K562 (cell line): ENCODE data around the gene IQGAP3. TPM values are rescaled to one million over a fixed set of nuclear protein-coding genes. Genes with fewer than 3 reads are reported as not detected.

Source experiments
- ATAC-seq: fragments of 200-7000 bp; cut with Tn5 transposase; 3 replicates; pipeline ENCODE4 v1.9.1; 2020; ENCODE audit warnings: moderate library complexity
- BruUV-seq: library from RNA; stranded (reverse); fragments of 400-500 nt; replicated peaks from 2 replicates; lab custom pipeline; 2021; lab: Mats Ljungman, UMichigan
- CTCF ChIA-PET: fragments of 300-600 bp; formaldehyde crosslinking; extraction: SDS; loops from one replicate; lab custom pipeline; 2021; ENCODE audit warnings: low intra/inter-chr PET ratio; lab: Yijun Ruan, JAX
- POLR2A ChIA-PET: fragments of 300-600, 350-650 bp; sonication (Branson Sonifier 250); formaldehyde crosslinking; extraction: SDS; loops from one replicate; lab custom pipeline; 2021; ENCODE audit warnings: antibody characterized with exemption, inconsistent platforms; lab: Yijun Ruan, JAX
- DNase-seq, 4 experiments: peaks; one replicate each; pipeline versions ENCODE4 v3.0.0 to v3.0.0-alpha.2; 2011 to 2018; ENCODE audit warnings: low spot score in 3 of 4, mixed read lengths in 3 of 4; ENCODE audit errors: extremely low read depth in 1 of 4
- FAIRE-seq: peaks from 2 replicates; lab custom pipeline; 2011; peaks lifted over from hg19 to GRCh38; lab: Jason Lieb, UNC
- H2AFZ ChIP-seq: 2 replicates; pipeline ENCODE4 v1.6.0; 2011; ENCODE audit warnings: low read depth, low read length, control low read depth, inconsistent platforms
- H3K27ac ChIP-seq: fragments of 200-600 bp; 3 replicates; pipeline ENCODE4 v1.8.0; 2011; ENCODE audit warnings: low read depth, mild to moderate bottlenecking, control low read depth, inconsistent platforms, low read length, moderate library complexity, mixed read lengths; ENCODE audit errors: extremely low read depth
- H3K27me3 ChIP-seq, 2 experiments: fragments of 300-600 bp in 1 of 2; 2 replicates in 1 of 2; 3 replicates in 1 of 2; pipeline versions ENCODE4 v1.6.0 to v1.8.0; 2011; ENCODE audit warnings: inconsistent platforms in 2 of 2, low read length in 2 of 2, mild to moderate bottlenecking in 1 of 2, mixed read lengths in 1 of 2, moderate library complexity in 1 of 2; ENCODE audit not compliant: control insufficient read depth in 2 of 2, insufficient read depth in 2 of 2
- H3K36me3 ChIP-seq: fragments of 300-600 bp; 3 replicates; pipeline ENCODE4 v1.8.0; 2011; ENCODE audit warnings: mild to moderate bottlenecking, low read length, inconsistent platforms; ENCODE audit not compliant: control insufficient read depth, insufficient read depth
- H3K4me1 ChIP-seq, 2 experiments: fragments of 200-600 bp in 1 of 2; replicated peaks in 1 of 2; 2 replicates in 1 of 2; 3 replicates in 1 of 2; pipeline versions ENCODE4 v1.5.1 to v1.8.0; 2011; ENCODE audit warnings: inconsistent platforms in 2 of 2, low read length in 2 of 2, mild to moderate bottlenecking in 1 of 2, mixed read lengths in 1 of 2, moderate library complexity in 1 of 2; ENCODE audit not compliant: control insufficient read depth in 2 of 2, insufficient read depth in 2 of 2
- H3K4me2 ChIP-seq: 2 replicates; pipeline ENCODE4 v1.6.1; 2011; ENCODE audit warnings: low read length, control low read depth, inconsistent platforms, mixed read lengths; ENCODE audit not compliant: insufficient read depth
- H3K4me3 ChIP-seq: fragments of 200-600 bp; sonication (generic), shearing (Covaris generic); 2 replicates; pipeline ENCODE4 v1.5.1; 2016; ENCODE audit warnings: control low read depth, inconsistent platforms
- H3K79me2 ChIP-seq: fragments of 200-600 bp; 3 replicates; pipeline ENCODE4 v1.8.0; 2011; ENCODE audit warnings: low read length, inconsistent platforms; ENCODE audit not compliant: control insufficient read depth, insufficient read depth
- H3K9ac ChIP-seq, 2 experiments: 2 replicates each; pipeline versions ENCODE4 v1.6.0 to v1.6.1; 2011; ENCODE audit warnings: low read depth in 2 of 2, low read length in 2 of 2, control low read depth in 1 of 2, inconsistent platforms in 1 of 2, mild to moderate bottlenecking in 1 of 2, mixed read lengths in 1 of 2; ENCODE audit not compliant: insufficient read depth in 1 of 2
- H3K9me1 ChIP-seq: one replicate; pipeline ENCODE4 v1.6.0; 2011; ENCODE audit warnings: inconsistent platforms, mild to moderate bottlenecking, low read length, moderate library complexity; ENCODE audit not compliant: control insufficient read depth, insufficient read depth
- H3K9me3 ChIP-seq: replicated peaks from 2 replicates; pipeline ENCODE4 v1.5.1; 2011; ENCODE audit warnings: low read depth, low read length, inconsistent platforms; ENCODE audit not compliant: control insufficient read depth, insufficient read depth
- H4K20me1 ChIP-seq: replicated peaks from 2 replicates; pipeline ENCODE4 v1.6.1; 2011; ENCODE audit warnings: low read length, inconsistent platforms, mixed read lengths; ENCODE audit not compliant: control insufficient read depth, insufficient read depth
- CBFB ChIP-seq: sonication (generic); formaldehyde crosslinking; IDR thresholded peaks from 2 replicates; pipeline ENCODE4 v1.4.0; 2020; ENCODE audit warnings: mild to moderate bottlenecking, missing genetic modification reagents
- CC2D1A ChIP-seq: fragments of 450-650 bp; IDR thresholded peaks from 2 replicates; pipeline ENCODE4 v1.6.1; 2017; ENCODE audit warnings: mild to moderate bottlenecking
- CHCHD3 ChIP-seq: fragments of 250-450 bp; sonication (Bioruptor Pico); IDR thresholded peaks from 2 replicates; pipeline ENCODE4 v2.1.2; 2022; ENCODE audit warnings: mild to moderate bottlenecking
- FOSL1 ChIP-seq: fragments of 200-800 bp; sonication (Bioruptor generic); conservative IDR thresholded peaks from 2 replicates; pipeline ENCODE4 v1.6.1; 2016; ENCODE audit warnings: missing genetic modification characterization, missing compliant biosample characterization
- JUND ChIP-seq, 2 experiments: IDR thresholded peaks; 2 replicates in 1 of 2; 3 replicates in 1 of 2; pipeline ENCODE4 v1.6.1; 2011; ENCODE audit warnings: borderline replicate concordance in 2 of 2, low read depth in 2 of 2, low read length in 2 of 2, improper control_type of control experiment in 1 of 2, missing biosample characterization in 1 of 2, missing genetic modification characterization in 1 of 2, missing genetic modification reagents in 1 of 2
- MCM2 ChIP-seq: fragments of 450-650 bp; IDR thresholded peaks from 2 replicates; pipeline ENCODE4 v1.6.1; 2017; ENCODE audit warnings: low read depth, mild to moderate bottlenecking
- PHF20 ChIP-seq: fragments of 450-650 bp; IDR thresholded peaks from 2 replicates; pipeline ENCODE4 v1.6.1; 2018; ENCODE audit not compliant: partially characterized antibody
- POLR2G ChIP-seq: fragments of 200-400 bp; formaldehyde crosslinking; IDR thresholded peaks from 2 replicates; pipeline ENCODE4 v1.6.1; 2017; ENCODE audit warnings: low read depth, mild to moderate bottlenecking, antibody characterized with exemption, low read length, moderate library complexity
- SPI1 ChIP-seq: IDR thresholded peaks from 2 replicates; pipeline ENCODE4 v1.6.1; 2011; ENCODE audit warnings: low read depth, low read length, control low read depth, borderline replicate concordance
- ZC3H4 ChIP-seq: sonication (generic); formaldehyde crosslinking; IDR thresholded peaks from 2 replicates; pipeline ENCODE4 v1.9.0; 2021; ENCODE audit warnings: missing genetic modification reagents, borderline replicate concordance
- WGBS: fragments of 100-300 bp; shearing (Covaris generic); methylation state at CpG from one replicate; pipeline ENCODE4 v1.1.6; 2016; ENCODE audit warnings: low coverage, mixed read lengths; ENCODE audit not compliant: insufficient coverage; ENCODE audit errors: missing lambda C conversion rate; 5-methylcytosine and 5-hydroxymethylcytosine counted together
- in situ Hi-C: fragments of 300-500 bp; cut with MboI; formaldehyde crosslinking; loops from 4 replicates; pipeline ENCODE4 v1.15.0; 2018; ENCODE audit warnings: inconsistent platforms, mixed read lengths
- intact Hi-C: fragments of 100-400 bp; cut with micrococcal nuclease; formaldehyde crosslinking; loops from 2 replicates; pipeline ENCODE4 v1.14.2; 2022
- polyA plus RNA-seq, 8 experiments: library from polyadenylated mRNA; depleted of rRNA in 4 of 8; stranded (reverse) in 5 of 8; unstranded in 3 of 8; fragments of >200 nt; fragmentation: Nextera tagmentation in 2 of 8; fragmentation: Illumina TruSeq in 1 of 8; extraction: Ambion mirVana in 2 of 8; extraction: Trizol in 1 of 8; gene quantifications; 2 replicates each; pipeline versions ENCODE4 v1.2.1 to v1.2.3, GENCODE V29; 2011 to 2014; ENCODE audit warnings: inconsistent platforms in 1 of 8, missing spikeins in 1 of 8
- total RNA-seq, 7 experiments: library from RNA; depleted of rRNA in 6 of 7; stranded (reverse); fragments of >200 nt in 6 of 7; fragmentation: Illumina TruSeq in 2 of 7; extraction: Trizol in 2 of 7; gene quantifications; 2 replicates each; pipeline versions ENCODE4 v1.2.1 to v1.2.3, GENCODE V29; 2011 to 2021; ENCODE audit warnings: low replicate concordance in 1 of 7
- TF ChIP-seq, protein P1 (sequence below): fragments of 250-450 bp; sonication (Bioruptor Pico); IDR thresholded peaks from 2 replicates; pipeline ENCODE4 v1.4.0; 2020; ENCODE audit warnings: borderline replicate concordance
- TF ChIP-seq, protein P2 (sequence below), 3 experiments: fragments of 200-800 bp in 1 of 3; sonication (Bioruptor generic) in 1 of 3; sonication (generic) in 1 of 3; formaldehyde crosslinking in 1 of 3; IDR thresholded peaks; 2 replicates each; pipeline versions ENCODE4 v1.6.1 to v1.8.0; 2016 to 2022; ENCODE audit warnings: mild to moderate bottlenecking in 2 of 3, missing compliant biosample characterization in 2 of 3, missing genetic modification characterization in 2 of 3, missing genetic modification reagents in 1 of 3
- TF ChIP-seq, protein P3 (sequence below), 2 experiments: fragments of 450-650 bp in 1 of 2; sonication (generic) in 1 of 2; formaldehyde crosslinking in 1 of 2; IDR thresholded peaks in 1 of 2; conservative IDR thresholded peaks in 1 of 2; 2 replicates each; pipeline versions ENCODE4 v1.6.1 to v1.8.1; 2016 to 2023; ENCODE audit warnings: mild to moderate bottlenecking in 2 of 2, moderate library complexity in 2 of 2, inconsistent platforms in 1 of 2, missing genetic modification reagents in 1 of 2

Gene IQGAP3
- total and polyA plus RNA-seq, 9 of the 15 experiments (the other 6 are each of a cell fraction or from before 2014, with no cell fraction given) = 1.4 to 16.6 (median 11.9) TPM

DNA sequence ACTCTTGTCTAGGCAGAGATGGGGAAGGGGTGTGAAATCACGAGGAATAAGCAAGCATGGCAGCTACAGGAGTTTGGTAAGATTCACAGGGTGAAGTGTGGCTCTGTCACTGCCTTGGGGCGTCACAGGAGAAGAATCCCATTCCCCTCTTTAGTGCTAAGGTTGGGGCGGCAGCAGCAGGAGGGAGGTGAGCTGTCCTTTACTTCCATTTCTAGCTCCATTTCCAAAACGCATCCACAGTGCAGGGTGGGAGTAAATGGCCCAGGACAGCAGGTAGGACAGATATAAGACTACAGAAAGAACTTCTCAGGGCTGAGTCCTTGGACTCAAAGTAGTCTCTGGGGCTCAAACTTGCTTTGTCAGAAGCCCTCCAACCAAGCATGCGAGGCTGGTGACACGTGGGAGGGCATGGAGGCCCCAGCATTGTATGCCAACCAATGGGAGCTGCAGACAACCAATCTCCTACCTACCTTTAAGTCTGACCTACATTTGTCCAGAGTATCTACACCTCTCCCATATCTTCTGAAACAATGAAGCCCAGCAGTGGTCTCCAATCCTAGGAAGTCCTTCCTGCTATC is 80.3 kb downstream of the IQGAP3 start (continued):
- TF ChIP-seq, protein P1, sequence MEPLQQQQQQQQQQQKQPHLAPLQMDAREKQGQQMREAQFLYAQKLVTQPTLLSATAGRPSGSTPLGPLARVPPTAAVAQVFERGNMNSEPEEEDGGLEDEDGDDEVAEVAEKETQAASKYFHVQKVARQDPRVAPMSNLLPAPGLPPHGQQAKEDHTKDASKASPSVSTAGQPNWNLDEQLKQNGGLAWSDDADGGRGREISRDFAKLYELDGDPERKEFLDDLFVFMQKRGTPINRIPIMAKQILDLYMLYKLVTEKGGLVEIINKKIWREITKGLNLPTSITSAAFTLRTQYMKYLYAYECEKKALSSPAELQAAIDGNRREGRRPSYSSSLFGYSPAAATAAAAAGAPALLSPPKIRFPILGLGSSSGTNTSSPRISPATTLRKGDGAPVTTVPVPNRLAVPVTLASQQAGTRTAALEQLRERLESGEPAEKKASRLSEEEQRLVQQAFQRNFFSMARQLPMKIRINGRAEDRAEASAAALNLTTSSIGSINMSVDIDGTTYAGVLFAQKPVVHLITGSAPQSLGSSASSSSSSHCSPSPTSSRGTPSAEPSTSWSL = no peak
- TF ChIP-seq CC2D1A (no peak), CHCHD3 (CRISPR knock-in tag) (0 out of 2 replicates have a peak, but pooled peaks have one; percentile 12), MCM2 (no peak), POLR2G (no peak)

DNA sequence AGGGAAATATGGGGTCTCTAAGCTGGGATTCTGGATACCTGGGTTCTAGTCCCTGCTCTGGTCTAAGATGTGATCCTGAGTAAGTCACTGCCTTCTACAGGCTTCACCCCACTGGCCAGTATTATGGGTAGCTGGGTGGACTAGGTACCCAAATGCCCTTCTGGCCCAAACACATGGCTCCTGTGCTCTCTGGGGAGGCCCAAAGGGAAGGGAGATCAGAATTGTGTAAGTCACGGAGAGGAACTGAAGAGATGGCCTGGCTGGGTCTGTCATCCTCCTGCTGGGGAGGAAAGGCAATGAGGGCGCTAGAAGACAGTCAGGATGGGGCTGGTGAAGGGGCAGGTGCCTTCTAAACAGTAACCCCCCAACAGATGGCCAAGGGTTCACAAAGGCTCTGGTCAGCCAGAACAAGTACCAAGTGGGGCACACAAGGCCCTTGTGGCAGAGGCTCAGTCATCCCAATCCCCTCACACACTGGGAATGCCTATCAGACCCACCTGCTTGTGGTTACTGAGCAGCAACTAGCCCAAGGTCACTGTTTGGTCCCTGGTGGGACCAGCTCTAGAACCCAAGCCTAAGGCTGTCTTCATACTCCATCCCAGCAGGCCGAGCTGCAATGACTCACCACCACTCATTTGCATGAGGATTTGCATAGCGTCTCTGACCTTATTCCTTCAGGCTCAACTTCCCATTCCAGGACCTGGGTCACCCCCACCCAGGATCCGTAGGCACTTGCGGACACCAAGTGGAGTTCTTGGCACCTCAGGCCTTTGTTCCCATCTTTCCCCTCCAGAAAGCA is 81.0 kb downstream of the IQGAP3 start:
- peak overlapping the region; percentile 45; the same call in 1 of the 2 replicates for H3K4me2 ChIP-seq
- H3K9me1 ChIP-seq = peaks cover 21% of the 10 kb centered on the region
- POLR2A ChIA-PET = interaction anchor here (0.5 to 7.3 kb wide), 11 partner anchors 8 to 100 kb away, joined by 3 to 62 read pairs (median 3); partner anchors contain the start of genes MEF2D and NAXE
- no peak overlapping the region for H2AFZ ChIP-seq
- DNase-seq = peak in 2 of 4 experiments; percentile 50 to 52
- H3K9ac ChIP-seq = peak overlapping the region; percentile 8 to 27; a peak in 2 of 4 replicates
- H3K4me1 ChIP-seq = peaks cover 68 to 74% of the 10 kb centered on the region in 2 experiments
- peak overlapping the region; percentile 71 for H3K27ac ChIP-seq
- no TSS peak for BruUV-seq
- 59% methylated on average over 6 of the region's 6 CpGs for WGBS
- H3K27me3 ChIP-seq = no peaks in the 10 kb centered on the region
- peak; percentile 79 for FAIRE-seq
- intact Hi-C loops = no loop called here
- no peak overlapping the region for H3K4me3 ChIP-seq
- CTCF ChIA-PET = no interaction called here
- H3K79me2 ChIP-seq = peaks cover 95% of the 10 kb centered on the region
- H3K36me3 ChIP-seq = peaks cover 10% of the 10 kb centered on the region; the same call in 2 of the 3 replicates
- in situ Hi-C loops = no loop called here
- peak; percentile 55 for ATAC-seq
- H4K20me1 ChIP-seq = peaks cover 45% of the 10 kb centered on the region
- H3K9me3 ChIP-seq = no peaks in the 10 kb centered on the region
- TF ChIP-seq JUND (IDR thresholded peaks at IDR 0.05; ENCODE audit: borderline replicate concordance, low read depth, low read length) (peak; percentile 84), JUND (tag; IDR thresholded peaks at IDR 0.05; ENCODE audit: borderline replicate concordance, low read depth, low read length) (peak; percentile 69; the same call in 1 of the 3 replicates), PHF20 (no peak), ZC3H4 (no peak), FOSL1 (tag) (peak; percentile 57), CBFB (CRISPR knock-in tag) (0 out of 2 replicates have a peak, but pooled peaks have one; percentile 54), SPI1 (0 out of 2 replicates have a peak, but pooled peaks have one; percentile 27)
- TF ChIP-seq, protein P2, sequence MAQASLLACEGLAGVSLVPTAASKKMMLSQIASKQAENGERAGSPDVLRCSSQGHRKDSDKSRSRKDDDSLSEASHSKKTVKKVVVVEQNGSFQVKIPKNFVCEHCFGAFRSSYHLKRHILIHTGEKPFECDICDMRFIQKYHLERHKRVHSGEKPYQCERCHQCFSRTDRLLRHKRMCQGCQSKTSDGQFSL (CRISPR knock-in tag; IDR thresholded peaks at IDR 0.05) = 0 out of 2 replicates have a peak, but pooled peaks have one; percentile 50
- TF ChIP-seq, protein P2 (tag; IDR thresholded peaks at IDR 0.05) = no peak
- TF ChIP-seq, protein P3, sequence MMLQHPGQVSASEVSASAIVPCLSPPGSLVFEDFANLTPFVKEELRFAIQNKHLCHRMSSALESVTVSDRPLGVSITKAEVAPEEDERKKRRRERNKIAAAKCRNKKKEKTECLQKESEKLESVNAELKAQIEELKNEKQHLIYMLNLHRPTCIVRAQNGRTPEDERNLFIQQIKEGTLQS (IDR thresholded peaks at IDR 0.05) = peak; percentile 81
- TF ChIP-seq, protein P3 (CRISPR knock-in tag; conservative IDR thresholded peaks at IDR 0.05) = no peak
